Measurements from ENCODE around the gene CA5A.
"Not testable (repeated sequence)": the region's sequence is repeated elsewhere in the genome, so short reads cannot be mapped to it uniquely, and the experiment has no call there.

CA5A gene

GRCh38 chr16:87948119-87948545, 11.8 kb upstream of the CA5A start:
- DNase-seq (ENCODE audit: low spot score), result peak; percentile 41

- DNase-seq (ENCODE audit: low spot score), result no peak
These were observed 11.2 kb upstream of the CA5A start for GRCh38 chr16:87947356-87948118.

- DNase-seq (ENCODE audit: low spot score), result no peak
These were observed 10.4 kb upstream of the CA5A start for GRCh38 chr16:87946596-87947347.

- peak; percentile 81 for DNase-seq (ENCODE audit: low spot score)
These were observed 9.2 kb upstream of the CA5A start for GRCh38 chr16:87945351-87946042.

GRCh38 chr16:87942680-87943079, 6.4 kb upstream of the CA5A start:
- no peak for DNase-seq (ENCODE audit: low spot score)

- no peak for DNase-seq (ENCODE audit: low spot score)
These were observed 3.5 kb upstream of the CA5A start for GRCh38 chr16:87939562-87940423.

- no peak for DNase-seq (ENCODE audit: low spot score)
These were observed 2.2 kb upstream of the CA5A start for GRCh38 chr16:87938412-87938949.

GRCh38 chr16:87937231-87937542, 858 bp upstream of the CA5A start:
- DNase-seq (ENCODE audit: low spot score), result not testable (repeated sequence)

- DNase-seq (ENCODE audit: low spot score), result not testable (repeated sequence)
These were observed 334 bp downstream of the CA5A start for GRCh38 chr16:87936016-87936374.

- DNase-seq (ENCODE audit: low spot score), result not testable (repeated sequence)
These were observed 1.4 kb downstream of the CA5A start for GRCh38 chr16:87934752-87935425.

GRCh38 chr16:87933140-87933495, 3.2 kb downstream of the CA5A start:
- DNase-seq (ENCODE audit: low spot score), result no peak

GRCh38 chr16:87932475-87933139, 3.7 kb downstream of the CA5A start:
- not testable (repeated sequence) for DNase-seq (ENCODE audit: low spot score)

- no peak for DNase-seq (ENCODE audit: low spot score)
These were observed 4.8 kb downstream of the CA5A start for GRCh38 chr16:87931504-87931903.

- DNase-seq (ENCODE audit: low spot score), result no peak
These were observed 5.9 kb downstream of the CA5A start for GRCh38 chr16:87930456-87930855.

GRCh38 chr16:87929986-87930385, 6.3 kb downstream of the CA5A start:
- DNase-seq (ENCODE audit: low spot score), result no peak

- DNase-seq (ENCODE audit: low spot score), result no peak
These were observed 9.2 kb downstream of the CA5A start for GRCh38 chr16:87927195-87927562.

- no peak for DNase-seq (ENCODE audit: low spot score)
These were observed 9.8 kb downstream of the CA5A start for GRCh38 chr16:87926246-87927194.

GRCh38 chr16:87924811-87925670, 11.3 kb downstream of the CA5A start:
- no peak for DNase-seq (ENCODE audit: low spot score)
